K562 (cell line): ENCODE results near the gene IRF2BP1. TPM values are rescaled to one million over a fixed set of nuclear protein-coding genes. Genes with fewer than 3 reads are reported as not detected.

Experiments used
- ARID2 ChIP-seq: fragments of 450-650 bp; IDR thresholded peaks from 2 replicates; pipeline ENCODE4 v1.6.1; 2017; ENCODE audit warnings: antibody characterized with exemption, mild to moderate bottlenecking
- ASH1L ChIP-seq: fragments of 450-650 bp; IDR thresholded peaks from 2 replicates; pipeline ENCODE4 v1.6.1; 2018; ENCODE audit warnings: borderline replicate concordance, mild to moderate bottlenecking, low read depth; ENCODE audit not compliant: partially characterized antibody
- FOXM1 ChIP-seq, 2 experiments: fragments of 450-650 bp in 1 of 2; sonication (generic) in 1 of 2; formaldehyde crosslinking in 1 of 2; IDR thresholded peaks; 2 replicates each; pipeline versions ENCODE4 v1.6.1 to v1.9.0; 2017 to 2022; ENCODE audit warnings: low read depth in 2 of 2, mild to moderate bottlenecking in 2 of 2, missing genetic modification reagents in 1 of 2, moderate library complexity in 1 of 2
- HDGF ChIP-seq: fragments of 450-650 bp; IDR thresholded peaks from 2 replicates; pipeline ENCODE4 v1.6.1; 2016
- HNRNPK ChIP-seq: fragments of 200-400 bp; formaldehyde crosslinking; IDR thresholded peaks from one replicate; pipeline ENCODE4 v1.6.1; 2018; ENCODE audit warnings: mild to moderate bottlenecking, low read depth, low read length; ENCODE audit not compliant: poor library complexity, severe bottlenecking
- L3MBTL2 ChIP-seq: fragments of 450-650 bp; IDR thresholded peaks from 2 replicates; pipeline ENCODE4 v1.6.1; 2016; ENCODE audit warnings: mild to moderate bottlenecking, moderate library complexity
- NR2C1 ChIP-seq, 2 experiments: fragments of 450-650 bp; IDR thresholded peaks; 2 replicates each; pipeline ENCODE4 v1.6.1; 2017; ENCODE audit warnings: mild to moderate bottlenecking in 2 of 2, antibody characterized with exemption in 1 of 2, inconsistent platforms in 1 of 2, missing compliant biosample characterization in 1 of 2, missing genetic modification characterization in 1 of 2
- NR2C2 ChIP-seq, 2 experiments: fragments of 200-800 bp in 1 of 2; sonication (Bioruptor generic) in 1 of 2; sonication (generic) in 1 of 2; formaldehyde crosslinking in 1 of 2; IDR thresholded peaks; 2 replicates each; pipeline versions ENCODE4 v1.6.1 to v1.8.0; 2016 to 2022; ENCODE audit warnings: mild to moderate bottlenecking in 1 of 2, missing compliant biosample characterization in 1 of 2, missing genetic modification characterization in 1 of 2, missing genetic modification reagents in 1 of 2
- STAT6 ChIP-seq: sonication (generic); formaldehyde crosslinking; IDR thresholded peaks from 2 replicates; pipeline ENCODE4 v1.8.1; 2023; ENCODE audit warnings: mild to moderate bottlenecking, missing genetic modification reagents
- ZEB2 ChIP-seq: fragments of 450-650 bp; IDR thresholded peaks from 2 replicates; pipeline ENCODE4 v1.6.1; 2016
- ZNF124 ChIP-seq: sonication (generic); formaldehyde crosslinking; IDR thresholded peaks from 2 replicates; pipeline ENCODE4 v1.8.1; 2022; ENCODE audit warnings: missing genetic modification reagents
- ZNF134 ChIP-seq: fragments of 250-450 bp; sonication (Bioruptor Pico); conservative IDR thresholded peaks from 2 replicates; pipeline ENCODE4 v1.4.0; 2020
- ZNF263 ChIP-seq: sonication (generic); formaldehyde crosslinking; IDR thresholded peaks from 2 replicates; pipeline ENCODE4 v1.8.0; 2022; ENCODE audit warnings: mild to moderate bottlenecking, missing genetic modification reagents, borderline replicate concordance
- ZNF512 ChIP-seq: IDR thresholded peaks from 2 replicates; pipeline ENCODE4 v1.6.1; 2016; ENCODE audit warnings: missing genetic modification characterization, missing compliant biosample characterization
- ZNF696 ChIP-seq: fragments of 250-450 bp; sonication (Bioruptor Pico); conservative IDR thresholded peaks from 2 replicates; pipeline ENCODE4 v1.4.0; 2020; ENCODE audit warnings: mild to moderate bottlenecking, moderate library complexity
- ZSCAN29 ChIP-seq: fragments of 450-650 bp; IDR thresholded peaks from 2 replicates; pipeline ENCODE4 v1.6.1; 2017
- polyA plus RNA-seq, 8 experiments: library from polyadenylated mRNA; depleted of rRNA in 4 of 8; stranded (reverse) in 5 of 8; unstranded in 3 of 8; fragments of >200 nt; fragmentation: Nextera tagmentation in 2 of 8; fragmentation: Illumina TruSeq in 1 of 8; extraction: Ambion mirVana in 2 of 8; extraction: Trizol in 1 of 8; gene quantifications; 2 replicates each; pipeline versions ENCODE4 v1.2.1 to v1.2.3, GENCODE V29; 2011 to 2014; ENCODE audit warnings: inconsistent platforms in 1 of 8, missing spikeins in 1 of 8
- total RNA-seq, 7 experiments: library from RNA; depleted of rRNA in 6 of 7; stranded (reverse); fragments of >200 nt in 6 of 7; fragmentation: Illumina TruSeq in 2 of 7; extraction: Trizol in 2 of 7; gene quantifications; 2 replicates each; pipeline versions ENCODE4 v1.2.1 to v1.2.3, GENCODE V29; 2011 to 2021; ENCODE audit warnings: low replicate concordance in 1 of 7

Gene IRF2BP1
- total and polyA plus RNA-seq, 9 of the 15 experiments (the other 6 are each of a cell fraction or from before 2014, with no cell fraction given): 0.61 to 35.9 (median 3.5) TPM

GRCh38 chr19:45863335-45863839, 22.6 kb downstream of the IRF2BP1 start (continued):
- peak; percentile 65 for TF ChIP-seq ZNF512
- TF ChIP-seq ZNF263 (CRISPR knock-in tag): no peak
- 0 out of 2 replicates have a peak, but pooled peaks have one; percentile 67 for TF ChIP-seq ZSCAN29
- TF ChIP-seq L3MBTL2: 0 out of 2 replicates have a peak, but pooled peaks have one; percentile 2
- no peak for TF ChIP-seq ZNF124 (CRISPR knock-in tag)
- TF ChIP-seq ASH1L: no peak
- no peak for TF ChIP-seq NR2C2 (CRISPR knock-in tag; IDR thresholded peaks at IDR 0.05)
- TF ChIP-seq NR2C2 (tag; IDR thresholded peaks at IDR 0.05): peak; percentile 63
- no peak for TF ChIP-seq ZNF134
- TF ChIP-seq ZNF696 (CRISPR knock-in tag): no peak
- TF ChIP-seq ZEB2: 0 out of 2 replicates have a peak, but pooled peaks have one; percentile 44
- TF ChIP-seq HDGF: no peak
- TF ChIP-seq NR2C1 (IDR thresholded peaks at IDR 0.05): peak; percentile 45; the same call in 1 of the 2 replicates
- no peak for TF ChIP-seq NR2C1 (tag; IDR thresholded peaks at IDR 0.05)
- no peak for TF ChIP-seq HNRNPK
- TF ChIP-seq STAT6 (CRISPR knock-in tag): no peak
- no peak for TF ChIP-seq ARID2
- no peak for TF ChIP-seq FOXM1 (IDR thresholded peaks at IDR 0.05; ENCODE audit: low read depth)
- TF ChIP-seq FOXM1 (CRISPR knock-in tag; IDR thresholded peaks at IDR 0.05; ENCODE audit: low read depth): 0 out of 2 replicates have a peak, but pooled peaks have one; percentile 33
